ENCODE results near the gene OR10G3.

DNA sequence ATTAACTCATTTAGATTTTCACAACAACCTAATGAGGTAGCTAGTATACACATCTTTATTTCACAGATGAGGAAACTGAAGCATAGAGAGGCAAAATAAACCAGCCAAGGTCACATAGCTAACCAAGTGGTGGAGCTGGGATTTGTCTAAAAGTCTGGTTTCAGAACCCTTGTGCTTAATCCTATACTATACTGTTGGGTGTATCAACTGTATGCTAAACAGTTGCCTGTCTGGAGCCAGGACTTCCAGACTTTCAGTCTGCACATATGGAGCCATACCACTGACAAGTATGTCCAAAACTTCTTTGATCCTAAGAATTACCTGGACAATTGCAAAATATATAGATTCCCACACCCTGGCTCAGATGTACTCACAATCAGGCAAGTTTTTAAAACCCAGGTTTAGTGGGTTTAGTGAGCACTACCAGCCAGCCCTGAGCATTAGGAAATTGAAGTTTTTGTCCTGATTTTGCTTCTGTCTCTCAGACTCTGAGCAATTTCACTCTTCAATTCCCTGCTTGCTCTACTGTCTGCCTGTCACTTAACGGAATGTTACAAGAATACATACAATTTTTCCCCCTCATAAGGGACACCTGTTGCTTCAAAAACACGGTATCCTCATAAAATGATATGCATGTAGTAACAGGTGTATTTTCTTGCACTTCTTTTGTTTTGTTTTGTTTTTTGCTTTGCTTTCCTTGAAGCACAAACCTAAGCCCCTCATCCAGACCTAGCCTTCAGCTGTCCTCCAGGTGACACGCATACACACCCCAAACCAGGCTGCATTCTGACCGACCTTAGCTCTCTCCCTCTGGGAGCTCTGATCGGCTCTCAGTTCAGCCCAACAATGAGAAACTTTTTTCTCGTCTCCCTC is 44.1 kb downstream of the OR10G3 start:
- TF ChIP-seq POLR2A (IDR thresholded peaks at IDR 0.05; ENCODE audit: low read depth) = no peak
- no peak for TF ChIP-seq POLR2AphosphoS5 (IDR thresholded peaks at IDR 0.05)
- no peak for TF ChIP-seq CTCF (IDR thresholded peaks at IDR 0.05)
- TF ChIP-seq EP300 (IDR thresholded peaks at IDR 0.05) = no peak
